Pancreas (tissue), 10 donors: ENCODE measurements around the gene MS4A3. TPM values are rescaled to one million over a fixed set of nuclear protein-coding genes. Genes with fewer than 3 reads are reported as not detected.
"Not testable (repeated sequence)": the region's sequence is repeated elsewhere in the genome, so short reads cannot be mapped to it uniquely, and the experiment has no call there.

Source experiments
- ATAC-seq, 4 donors: fragments of 200-7000 bp; cut with Tn5 transposase; one replicate each; pipeline versions ENCODE4 v1.8.0 to v1.9.1; 2020; ENCODE audit warnings: mild to moderate bottlenecking in 4 of 4, moderate library complexity in 4 of 4
- DNase-seq, 6 donors: peaks; one replicate each; pipeline ENCODE4 v3.0.0-alpha.2; 2020
- FAIRE-seq: peaks from 2 replicates; lab custom pipeline; 2012; peaks lifted over from hg19 to GRCh38; lab: Jason Lieb, UNC
- H3K27ac ChIP-seq, 4 donors: fragments of 200-600 bp; sonication (generic); 1 replicate in 3 of 4; 2 replicates in 1 of 4; pipeline versions ENCODE4 v1.5.0 to v1.8.0; 2020
- H3K27me3 ChIP-seq, 4 donors: fragments of 200-600 bp; one replicate each; pipeline ENCODE4 v1.8.0; 2021
- H3K36me3 ChIP-seq, 3 donors: fragments of 200-600 bp; sonication (generic) in 1 of 3; one replicate each; pipeline versions ENCODE4 v1.5.0 to v1.8.0; 2020 to 2021
- H3K4me1 ChIP-seq, 3 donors: fragments of 200-600 bp; one replicate each; pipeline ENCODE4 v1.8.0; 2021
- H3K4me3 ChIP-seq, 4 donors: fragments of 200-600 bp; sonication (generic) in 2 of 4; one replicate each; pipeline versions ENCODE4 v1.5.0 to v1.8.0; 2020 to 2021
- H3K9me3 ChIP-seq, 4 donors: fragments of 200-600 bp; one replicate each; pipeline ENCODE4 v1.8.0; 2021
- CTCF ChIP-seq, 4 donors: fragments of 200-600 bp; sonication (generic) in 3 of 4; IDR thresholded peaks; one replicate each; pipeline versions ENCODE4 v1.5.0 to v1.8.0; 2021; ENCODE audit warnings: antibody characterized with exemption in 4 of 4
- WGBS, 2 donors: extraction: QIAGEN DNeasy Blood & Tissue Kit; methylation state at CpG; one replicate each; pipeline ENCODE4 v1.1.7; 2013; 5-methylcytosine and 5-hydroxymethylcytosine counted together
- intact Hi-C, 3 donors: fragments of 100-400 bp; cut with DNase I; formaldehyde crosslinking; loops; one replicate each; pipeline versions ENCODE4 v1.11.1 to v1.14.2; 2022
- polyA plus RNA-seq, 2 donors: library from polyadenylated mRNA; stranded (reverse); fragments of 200-250 nt; gene quantifications; one replicate each; pipeline ENCODE4 v1.2.3, GENCODE V29; 2013
- total RNA-seq, 6 donors: library from RNA; stranded (reverse); fragmentation: NEBNext Ultra II Directional in 4 of 6; extraction: Animal tissue kit (Norgen Biotek cat#: 25700) in 4 of 6; gene quantifications; one replicate each; pipeline versions ENCODE4 v1.2.1 to v1.2.4, GENCODE V29; 2021 to 2023
- donor health status: healthy with polysubstance abuse.
- donor health status: DM: no; HTN: no; CAD: no; lungs with moderate emphysema.
- donor health status: DM: no; HTN: no; CAD: no.
- donor health status: control.
- donor health status: control.
- donor health status: Bipolar disorder and iron deficiency.
- donor health status: DM: yes; HTN: yes; CAD: no.
- donor health status: DM: no; HTN: no; CAD: no.
- donor health status: DM: no; HTN: no; CAD: no.
- donor health status: DM: yes; HTN: yes; CAD: no.

The MS4A3 gene
- total and polyA plus RNA-seq, 8 donors, result not detected

- Histone ChIP-seq H3K27ac (no peak within 1 kb of the TSS), H3K9me3 (no peaks in the 10 kb centered on the region), H3K4me3 (no peak within 1 kb of the TSS), H3K36me3 (no peaks in the 10 kb centered on the region), H3K27me3 (no peaks in the 10 kb centered on the region), H3K4me1 (peaks cover 0 to 4% (median 0%) of the 10 kb centered on the region in 3 donors)
- DNase-seq (no peak), FAIRE-seq (no peak), ATAC-seq (no peak)
- no peak for TF ChIP-seq CTCF (IDR thresholded peaks at IDR 0.05)
- 70 to 73% methylated on average over 1 of the region's 1 CpG for WGBS, 2 donors
- intact Hi-C loops, result no loop called here
These were observed 31.9 kb downstream of the MS4A3 start, which contains the start of gene MS4A2 for GRCh38 chr11:60088364-60088763. TSS of gene MS4A2 (plus strand) at chr11:60088664. CDS start at chr11:60088766, 102 bp downstream.

- DNase-seq (no peak), FAIRE-seq (no peak), ATAC-seq (peak; percentile 34 to 83 (median 66))
- no peak overlapping the region for H3K27ac ChIP-seq
- H3K36me3 ChIP-seq, result no peaks in the 10 kb centered on the region
- no peaks in the 10 kb centered on the region for H3K27me3 ChIP-seq
- no peak overlapping the region for H3K4me3 ChIP-seq
- H3K9me3 ChIP-seq, result no peaks in the 10 kb centered on the region
- peaks cover 10 to 11% (median 10%) of the 10 kb centered on the region in 3 donors for H3K4me1 ChIP-seq
- no peak for TF ChIP-seq CTCF (IDR thresholded peaks at IDR 0.05)
- 33 to 39% methylated on average over 4 of the region's 4 CpGs for WGBS, 2 donors
- intact Hi-C loops, result no loop called here
These were observed 39.1 kb downstream of the MS4A3 start for GRCh38 chr11:60095477-60096120.

GRCh38 chr11:60097189-60097588 lies 40.7 kb downstream of the MS4A3 start:
- no peak for TF ChIP-seq CTCF (IDR thresholded peaks at IDR 0.05)
- FAIRE-seq (no peak), ATAC-seq (no peak), DNase-seq (no peak)
- Histone ChIP-seq H3K36me3 (no peaks in the 10 kb centered on the region), H3K27me3 (no peaks in the 10 kb centered on the region), H3K4me1 (peaks cover 10 to 11% (median 10%) of the 10 kb centered on the region in 3 donors), H3K4me3 (no peak overlapping the region), H3K27ac (no peak overlapping the region), H3K9me3 (no peaks in the 10 kb centered on the region)
- intact Hi-C loops, result no loop called here
- WGBS, 2 donors, result 67 to 68% methylated on average over 1 of the region's 1 CpG

DNA sequence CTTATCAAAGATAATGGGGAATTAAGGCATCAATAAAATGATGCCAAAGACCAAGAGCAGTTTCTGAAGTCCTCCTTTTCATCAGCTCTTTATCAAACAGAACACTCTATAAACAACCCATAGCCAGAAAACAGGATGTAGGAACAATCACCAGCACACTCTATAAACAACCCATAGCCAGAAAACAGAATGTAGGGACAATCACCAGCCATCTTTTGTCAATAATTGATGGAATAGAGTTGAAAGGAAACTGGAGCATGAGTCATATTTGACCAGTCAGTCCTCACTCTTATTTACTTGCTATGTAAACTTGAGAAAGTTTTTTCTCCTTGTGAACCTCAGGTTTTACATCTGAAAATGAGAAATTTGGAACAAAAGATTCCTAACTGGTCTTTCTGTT lies 42.0 kb downstream of the MS4A3 start:
- H3K4me3 ChIP-seq, result no peak overlapping the region
- no peaks in the 10 kb centered on the region for H3K36me3 ChIP-seq
- DNase-seq (no peak), ATAC-seq (peak in 3 of 4 donors; percentile 32 to 59 (median 54)), FAIRE-seq (no peak)
- no peak overlapping the region for H3K27ac ChIP-seq
- H3K4me1 ChIP-seq, result peaks cover 10 to 11% (median 10%) of the 10 kb centered on the region in 3 donors
- no peaks in the 10 kb centered on the region for H3K9me3 ChIP-seq
- intact Hi-C loops, result no loop called here
- H3K27me3 ChIP-seq, result no peaks in the 10 kb centered on the region
- TF ChIP-seq CTCF (IDR thresholded peaks at IDR 0.05), result no peak

DNA sequence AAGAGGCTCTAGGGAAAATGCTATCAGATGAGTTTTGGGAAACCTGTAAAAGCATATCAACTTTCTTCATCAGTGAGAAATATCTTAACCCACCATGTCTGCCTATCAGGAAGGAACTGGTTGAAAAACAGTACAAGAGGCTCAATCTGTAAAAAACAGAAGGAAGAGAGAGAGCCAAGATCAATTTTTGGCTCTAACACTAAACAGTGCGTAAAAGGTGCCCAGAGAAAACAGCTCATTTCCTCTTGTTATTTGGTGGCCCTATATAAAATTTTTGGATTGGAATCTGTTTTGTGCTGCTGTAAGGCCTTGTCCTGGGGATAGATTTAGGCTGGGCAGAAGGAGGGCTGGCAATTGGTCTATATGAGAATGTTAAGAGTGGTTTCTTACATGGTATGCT lies 44.1 kb downstream of the MS4A3 start:
- ATAC-seq (no peak), DNase-seq (no peak), FAIRE-seq (no peak)
- no peak for TF ChIP-seq CTCF (IDR thresholded peaks at IDR 0.05)
- Histone ChIP-seq H3K36me3 (no peaks in the 10 kb centered on the region), H3K27me3 (no peaks in the 10 kb centered on the region), H3K4me3 (no peak overlapping the region), H3K9me3 (no peaks in the 10 kb centered on the region), H3K4me1 (peaks cover 4 to 8% (median 6%) of the 10 kb centered on the region in 3 donors), H3K27ac (no peak overlapping the region)
- 47 to 52% methylated on average over 1 of the region's 1 CpG for WGBS, 2 donors
- intact Hi-C loops, result no loop called here

DNA sequence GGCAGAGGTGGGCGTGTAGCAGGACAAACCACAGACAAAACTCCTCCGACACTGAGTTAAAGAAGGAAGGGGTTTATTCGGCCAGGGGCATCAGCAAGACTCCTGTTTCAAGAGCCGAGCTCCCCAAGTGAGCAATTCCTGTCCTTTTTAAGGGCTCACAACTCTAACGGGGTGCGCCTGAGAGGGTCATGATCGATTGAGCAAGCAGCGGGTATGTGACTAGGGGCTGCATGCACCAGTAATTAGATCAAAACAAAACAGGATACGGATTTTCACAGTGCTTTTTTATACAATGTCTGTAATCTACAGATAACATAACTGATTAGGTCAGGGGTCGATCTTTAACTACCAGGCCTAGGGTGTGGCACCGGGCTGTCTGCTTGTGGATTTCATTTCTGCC lies 44.9 kb downstream of the MS4A3 start:
- DNase-seq, H3K27ac ChIP-seq, FAIRE-seq, ATAC-seq, H3K36me3 ChIP-seq, H3K27me3 ChIP-seq, H3K4me1 ChIP-seq, H3K4me3 ChIP-seq, intact Hi-C loops, H3K9me3 ChIP-seq: not testable (repeated sequence)
- WGBS, 2 donors, result 86 to 89% methylated on average over 11 of the region's 11 CpGs

- 77 to 79% methylated on average over 8 of the region's 8 CpGs for WGBS, 2 donors
- intact Hi-C loops, ATAC-seq: not testable (repeated sequence)
These were observed 48.1 kb downstream of the MS4A3 start for GRCh38 chr11:60104471-60105115.

More at GRCh38 chr11:60104471-60105115, 48.1 kb downstream of the MS4A3 start:
- not testable (repeated sequence) for DNase-seq, H3K27ac ChIP-seq, H3K27me3 ChIP-seq, H3K4me1 ChIP-seq, H3K9me3 ChIP-seq, H3K36me3 ChIP-seq, FAIRE-seq, H3K4me3 ChIP-seq
